Esophagus squamous epithelium (tissue), 5 donors: Measurements from ENCODE around the gene PAK6. TPM values are rescaled to one million over a fixed set of nuclear protein-coding genes. Genes with fewer than 3 reads are reported as not detected.

Experiments
- DNase-seq: peaks from one replicate; lab custom pipeline; 2025; lab: John Stamatoyannopoulos, UW
- H3K27ac ChIP-seq, 4 donors: fragments of 200-600 bp; sonication (generic); one replicate each; pipeline ENCODE4 v1.5.1; 2016 to 2019; ENCODE audit warnings: mild to moderate bottlenecking in 1 of 4
- H3K27me3 ChIP-seq, 4 donors: fragments of 200-600 bp; sonication (generic); 1 replicate in 3 of 4; 2 replicates in 1 of 4; pipeline versions ENCODE4 v1.5.1 to v1.6.0; 2017 to 2021; ENCODE audit warnings: antibody characterized with exemption in 1 of 4
- H3K36me3 ChIP-seq, 3 donors: fragments of 200-600 bp; sonication (generic); one replicate each; pipeline ENCODE4 v1.5.1; 2016 to 2019
- H3K4me1 ChIP-seq, 3 donors: fragments of 200-600 bp; sonication (generic); one replicate each; pipeline ENCODE4 v1.5.1; 2017 to 2019
- H3K4me3 ChIP-seq, 4 donors: fragments of 200-600 bp; sonication (generic); 1 replicate in 3 of 4; 2 replicates in 1 of 4; pipeline ENCODE4 v1.5.1; 2016 to 2019; ENCODE audit warnings: mild to moderate bottlenecking in 2 of 4, moderate library complexity in 1 of 4
- H3K9me3 ChIP-seq, 3 donors: fragments of 200-600 bp; sonication (generic); one replicate each; pipeline ENCODE4 v1.5.1; 2016 to 2019
- POLR2A ChIP-seq, 4 donors: fragments of 450-650 bp; IDR thresholded peaks; one replicate each; pipeline ENCODE4 v1.6.1; 2017; ENCODE audit warnings: antibody characterized with exemption in 4 of 4, mild to moderate bottlenecking in 4 of 4, moderate library complexity in 3 of 4
- WGBS, 2 donors: methylation state at CpG; one replicate each; pipeline ENCODE4 v1.1.5; 2018; 5-methylcytosine and 5-hydroxymethylcytosine counted together
- intact Hi-C: fragments of 100-400 bp; cut with DNase I; formaldehyde crosslinking; loops from one replicate; pipeline ENCODE4 v1.15.0; 2022
- total RNA-seq, 4 donors: library from RNA; depleted of rRNA; stranded (reverse); fragments of >200 nt; gene quantifications; one replicate each; pipeline ENCODE4 v1.1.0, GENCODE V29; 2016
- TF ChIP-seq, protein P1 (sequence below), 6 experiments: fragments of 450-650 bp in 4 of 6; fragments of 200-600 bp in 2 of 6; sonication (generic) in 2 of 6; IDR thresholded peaks; one replicate each; pipeline ENCODE4 v1.5.1; 2016 to 2019; ENCODE audit warnings: antibody characterized with exemption in 6 of 6, mild to moderate bottlenecking in 4 of 6, moderate library complexity in 4 of 6
- donor health status: DM: yes; HTN: yes; CAD: no.

The PAK6 gene
- total RNA-seq, 4 donors from 2014 or later: 31.5 to 53.5 (median 37.2) TPM

DNA sequence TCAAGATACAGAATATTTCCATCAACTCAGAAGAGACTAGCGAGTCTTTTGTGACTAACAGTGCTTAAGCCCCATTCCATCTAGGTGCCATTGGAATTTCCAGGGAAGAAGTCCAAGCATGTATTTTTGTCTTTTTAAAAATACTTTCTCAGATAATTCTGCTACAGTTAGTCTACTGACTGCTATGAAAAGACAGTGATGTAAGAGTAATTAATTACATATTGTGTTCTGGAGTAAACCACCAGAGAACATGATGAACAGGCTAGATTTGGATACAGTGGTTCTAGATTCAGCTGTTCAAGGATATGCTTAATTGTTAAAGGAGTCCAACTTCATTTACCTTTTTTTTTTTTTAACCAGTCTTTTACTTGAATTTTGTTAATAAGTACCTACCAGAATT, 34.8 kb upstream of the PAK6 start:
- no peak overlapping the region for H3K27ac ChIP-seq
- no peak overlapping the region for H3K4me3 ChIP-seq
- H3K9me3 ChIP-seq: no peaks in the 10 kb centered on the region
- H3K27me3 ChIP-seq: no peaks in the 10 kb centered on the region
- TF ChIP-seq POLR2A (IDR thresholded peaks at IDR 0.05): no peak
- TF ChIP-seq, protein P1, sequence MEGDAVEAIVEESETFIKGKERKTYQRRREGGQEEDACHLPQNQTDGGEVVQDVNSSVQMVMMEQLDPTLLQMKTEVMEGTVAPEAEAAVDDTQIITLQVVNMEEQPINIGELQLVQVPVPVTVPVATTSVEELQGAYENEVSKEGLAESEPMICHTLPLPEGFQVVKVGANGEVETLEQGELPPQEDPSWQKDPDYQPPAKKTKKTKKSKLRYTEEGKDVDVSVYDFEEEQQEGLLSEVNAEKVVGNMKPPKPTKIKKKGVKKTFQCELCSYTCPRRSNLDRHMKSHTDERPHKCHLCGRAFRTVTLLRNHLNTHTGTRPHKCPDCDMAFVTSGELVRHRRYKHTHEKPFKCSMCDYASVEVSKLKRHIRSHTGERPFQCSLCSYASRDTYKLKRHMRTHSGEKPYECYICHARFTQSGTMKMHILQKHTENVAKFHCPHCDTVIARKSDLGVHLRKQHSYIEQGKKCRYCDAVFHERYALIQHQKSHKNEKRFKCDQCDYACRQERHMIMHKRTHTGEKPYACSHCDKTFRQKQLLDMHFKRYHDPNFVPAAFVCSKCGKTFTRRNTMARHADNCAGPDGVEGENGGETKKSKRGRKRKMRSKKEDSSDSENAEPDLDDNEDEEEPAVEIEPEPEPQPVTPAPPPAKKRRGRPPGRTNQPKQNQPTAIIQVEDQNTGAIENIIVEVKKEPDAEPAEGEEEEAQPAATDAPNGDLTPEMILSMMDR (IDR thresholded peaks at IDR 0.05): no peak
- intact Hi-C loops: no loop called here
- 93 to 100% methylated on average over 1 of the region's 1 CpG for WGBS, 2 donors
- DNase-seq: no peak
- H3K4me1 ChIP-seq: no peaks in the 10 kb centered on the region
- peaks cover 0 to 6% (median 0%) of the 10 kb centered on the region in 3 donors for H3K36me3 ChIP-seq

DNA sequence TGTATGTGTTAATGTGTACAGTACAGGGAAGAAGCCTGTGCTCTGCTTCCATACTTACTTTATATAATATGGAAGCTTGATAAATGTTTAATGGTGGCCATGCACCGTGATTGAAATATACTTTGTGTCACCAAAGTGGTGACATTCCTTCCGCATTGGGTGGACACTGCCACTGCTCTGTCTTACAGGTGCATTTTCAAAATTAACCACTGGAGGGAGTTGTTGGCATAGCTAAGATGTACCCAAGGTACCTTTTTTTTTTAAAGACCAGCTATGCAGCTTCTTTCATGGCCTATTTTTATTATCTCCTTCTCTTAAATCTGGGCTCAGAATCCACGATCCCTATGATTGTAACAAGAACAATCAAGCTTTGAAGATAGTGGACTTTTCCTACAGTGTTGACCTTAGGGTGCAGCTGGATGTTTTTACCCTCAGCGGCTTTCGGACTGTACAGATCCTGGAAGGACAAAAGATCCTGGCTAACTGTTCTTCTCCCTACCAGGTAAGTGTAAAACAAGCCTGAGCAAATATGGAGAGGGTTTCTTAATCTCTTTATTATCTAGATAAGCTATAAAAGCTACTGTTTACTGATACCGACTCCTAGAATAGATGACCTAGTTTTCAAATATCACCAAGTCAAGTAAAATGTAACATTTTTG, 21.6 kb upstream of the PAK6 start:
- TF ChIP-seq, protein P1 (IDR thresholded peaks at IDR 0.05): peak; percentile 81 to 93 (median 91)
- TF ChIP-seq POLR2A (IDR thresholded peaks at IDR 0.05): no peak
- Histone ChIP-seq H3K4me3 (no peak overlapping the region), H3K4me1 (peaks cover 0 to 6% (median 0%) of the 10 kb centered on the region in 3 donors), H3K27ac (peak overlapping the region in 1 of 4 donors; percentile 23), H3K36me3 (no peaks in the 10 kb centered on the region), H3K9me3 (no peaks in the 10 kb centered on the region), H3K27me3 (no peaks in the 10 kb centered on the region)
- WGBS, 2 donors: 39 to 42% methylated on average over 6 of the region's 6 CpGs
- DNase-seq: no peak
- intact Hi-C loops: no loop called here

DNA sequence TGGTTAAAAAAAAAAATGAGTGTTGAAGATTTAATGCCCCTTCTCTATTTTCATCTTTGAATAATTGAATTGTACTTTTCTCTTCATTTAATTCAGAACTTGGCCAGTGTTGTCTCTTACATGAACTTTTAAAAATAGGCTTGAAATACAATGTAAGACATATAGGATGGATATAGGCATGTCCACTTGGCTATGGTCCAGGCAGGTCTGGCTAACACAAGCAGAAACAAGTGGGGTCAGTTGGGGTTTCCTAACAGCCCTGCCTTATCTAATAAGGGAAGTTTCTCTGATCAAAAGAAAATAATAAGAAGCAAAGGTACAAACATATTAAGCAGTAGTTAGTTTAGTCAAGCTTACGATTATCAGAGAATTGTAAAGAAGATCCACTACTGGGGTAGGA, 19.1 kb upstream of the PAK6 start:
- Histone ChIP-seq H3K9me3 (no peaks in the 10 kb centered on the region), H3K4me3 (no peak overlapping the region), H3K4me1 (peaks cover 0 to 6% (median 0%) of the 10 kb centered on the region in 3 donors), H3K27ac (no peak overlapping the region), H3K27me3 (no peaks in the 10 kb centered on the region), H3K36me3 (no peaks in the 10 kb centered on the region)
- no peak for DNase-seq
- intact Hi-C loops: loop anchor here (2.0 kb wide), 1 partner anchor 53 kb away; no protein-coding TSS in a partner anchor
- no peak for TF ChIP-seq POLR2A (IDR thresholded peaks at IDR 0.05)
- TF ChIP-seq, protein P1 (IDR thresholded peaks at IDR 0.05): no peak
- WGBS, 2 donors: 92 to 100% methylated on average over 1 of the region's 1 CpG

DNA sequence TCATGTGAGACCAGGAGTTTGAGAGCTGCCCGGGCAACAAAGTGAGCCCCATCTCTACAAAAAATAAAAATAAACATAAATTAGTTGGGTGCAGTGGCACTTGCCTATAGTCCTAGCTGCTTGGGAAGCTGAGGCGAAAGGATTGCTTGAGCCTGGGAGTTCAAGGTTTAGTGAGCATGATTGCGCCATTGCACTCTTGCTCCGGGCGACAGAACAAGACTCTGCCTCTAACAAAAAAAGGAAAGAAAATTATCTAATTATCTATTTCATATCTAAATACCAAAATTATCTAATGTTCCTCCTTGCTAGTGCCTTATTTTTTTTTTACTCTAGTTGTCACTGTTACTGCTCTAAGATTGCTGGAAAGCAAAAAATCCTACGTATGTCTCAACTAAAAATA, 16.7 kb upstream of the PAK6 start:
- Histone ChIP-seq H3K4me1 (peaks cover 0 to 4% (median 0%) of the 10 kb centered on the region in 3 donors), H3K4me3 (no peak overlapping the region), H3K9me3 (no peaks in the 10 kb centered on the region), H3K36me3 (no peaks in the 10 kb centered on the region), H3K27ac (no peak overlapping the region), H3K27me3 (no peaks in the 10 kb centered on the region)
- no peak for TF ChIP-seq POLR2A (IDR thresholded peaks at IDR 0.05)
- TF ChIP-seq, protein P1 (IDR thresholded peaks at IDR 0.05): no peak
- intact Hi-C loops: no loop called here
- WGBS, 2 donors: 88 to 95% methylated on average over 6 of the region's 6 CpGs
- DNase-seq: no peak

DNA sequence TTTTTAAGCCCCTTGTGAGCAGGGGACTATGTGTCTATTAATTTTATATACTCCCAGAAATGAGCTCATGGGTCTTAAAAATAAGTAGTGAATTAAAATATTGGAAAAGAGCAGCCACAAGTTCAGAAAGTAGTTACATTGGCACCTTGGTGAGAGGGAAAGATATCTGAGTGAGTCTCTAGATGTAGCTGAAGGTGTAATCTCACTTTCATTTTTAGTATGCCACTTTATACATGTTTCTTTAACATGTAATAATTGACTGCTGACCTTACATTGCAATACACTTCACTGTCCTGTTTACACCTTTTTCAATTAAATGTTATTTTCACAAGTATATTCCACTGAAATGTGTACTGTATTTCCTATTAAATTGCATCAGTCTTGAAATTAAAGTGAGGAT, 12.1 kb upstream of the PAK6 start:
- intact Hi-C loops: no loop called here
- H3K4me3 ChIP-seq: no peak overlapping the region
- DNase-seq: no peak
- H3K36me3 ChIP-seq: no peaks in the 10 kb centered on the region
- peaks cover 0 to 9% (median 0%) of the 10 kb centered on the region in 3 donors for H3K4me1 ChIP-seq
- no peaks in the 10 kb centered on the region for H3K9me3 ChIP-seq
- no peak overlapping the region for H3K27ac ChIP-seq
- no peak for TF ChIP-seq POLR2A (IDR thresholded peaks at IDR 0.05)
- TF ChIP-seq, protein P1 (IDR thresholded peaks at IDR 0.05): no peak
- H3K27me3 ChIP-seq: no peaks in the 10 kb centered on the region
